GM18498 (cell line): ENCODE measurements around the gene FBH1.
"Not testable (repeated sequence)": the region's sequence is repeated elsewhere in the genome, so short reads cannot be mapped to it uniquely, and the experiment has no call there.

Experiments
- ATAC-seq: cut with Tn5 transposase; IDR thresholded peaks from one replicate; pipeline ENCODE4 v1.9.1; 2021; ENCODE audit warnings: mild to moderate bottlenecking, moderate library complexity; ENCODE audit not compliant: unreplicated experiment

The FBH1 gene

DNA sequence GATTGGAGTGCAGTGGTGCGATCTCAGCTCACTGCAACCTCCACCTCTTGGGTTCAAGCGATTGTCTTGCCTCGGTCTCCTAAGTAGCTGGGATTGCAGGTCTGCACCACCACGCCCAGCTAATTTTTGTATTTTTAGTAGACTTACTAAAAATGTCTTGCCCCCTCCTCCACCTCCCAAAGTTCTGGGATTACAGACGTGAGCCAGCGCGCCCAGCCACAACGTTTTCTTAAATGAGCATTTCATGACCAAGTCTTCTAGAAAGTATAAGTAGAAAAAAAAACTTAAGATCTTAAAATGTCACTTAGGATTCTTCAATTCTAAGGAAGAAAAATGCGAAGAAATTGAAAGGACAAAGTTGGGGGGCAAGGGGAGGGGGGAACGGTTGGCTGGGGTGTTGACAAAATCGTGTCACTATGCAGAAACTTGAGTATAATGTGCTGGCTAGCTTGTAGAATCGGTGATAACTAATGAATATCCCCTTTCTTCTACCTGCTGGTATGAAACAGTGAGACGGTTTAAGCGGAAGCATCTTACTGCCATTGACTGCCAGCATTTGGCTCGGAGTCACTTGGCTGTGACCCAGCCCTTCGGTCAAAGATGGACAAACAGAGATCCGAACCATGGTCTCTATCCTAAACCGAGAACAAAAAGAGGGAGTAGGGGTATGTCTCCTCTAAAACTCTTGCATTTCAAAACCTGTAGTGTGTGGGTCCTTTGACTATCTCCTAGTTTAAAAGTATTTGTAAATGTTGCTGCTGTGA is 12.7 kb downstream of the FBH1 start:
- no peak for ATAC-seq

DNA sequence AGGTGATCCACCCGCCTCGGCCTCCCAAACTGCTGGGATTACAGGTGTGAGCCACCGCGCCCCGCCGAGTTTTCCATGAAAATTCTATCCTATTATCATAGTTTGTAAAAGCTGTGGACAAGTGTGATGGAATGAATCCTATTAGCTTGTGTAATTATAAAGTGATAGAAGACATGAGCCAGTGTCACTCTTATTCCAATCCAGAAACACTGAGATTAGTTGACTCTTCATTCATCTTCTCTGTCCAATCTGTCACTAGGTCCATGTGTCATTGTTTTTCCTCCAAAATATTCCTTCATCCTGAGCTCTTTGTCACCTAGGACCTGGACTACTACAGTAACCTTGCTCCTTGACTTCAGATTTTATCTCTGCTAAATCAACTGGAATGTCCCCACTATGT is 13.5 kb downstream of the FBH1 start:
- ATAC-seq, result no peak

DNA sequence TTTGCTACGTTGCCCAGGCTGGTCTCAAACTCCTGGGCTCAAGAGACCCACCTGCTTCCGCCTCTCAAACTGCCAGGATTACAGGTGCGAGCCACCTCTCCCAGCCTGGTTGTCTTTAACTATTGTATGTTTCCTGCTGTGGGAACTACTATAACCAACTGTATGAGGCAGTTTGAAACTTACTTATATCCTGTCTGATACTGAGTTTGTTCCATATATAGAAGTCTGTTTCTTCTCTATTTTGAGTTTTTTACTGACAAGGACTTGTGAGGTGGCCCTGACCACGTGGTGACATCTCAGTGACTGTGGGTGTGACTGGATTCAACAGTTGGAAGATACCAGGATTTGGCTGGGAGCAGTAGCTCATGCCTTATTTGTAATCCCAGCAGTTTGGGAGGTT is 14.2 kb downstream of the FBH1 start:
- ATAC-seq, result peak; percentile 94

DNA sequence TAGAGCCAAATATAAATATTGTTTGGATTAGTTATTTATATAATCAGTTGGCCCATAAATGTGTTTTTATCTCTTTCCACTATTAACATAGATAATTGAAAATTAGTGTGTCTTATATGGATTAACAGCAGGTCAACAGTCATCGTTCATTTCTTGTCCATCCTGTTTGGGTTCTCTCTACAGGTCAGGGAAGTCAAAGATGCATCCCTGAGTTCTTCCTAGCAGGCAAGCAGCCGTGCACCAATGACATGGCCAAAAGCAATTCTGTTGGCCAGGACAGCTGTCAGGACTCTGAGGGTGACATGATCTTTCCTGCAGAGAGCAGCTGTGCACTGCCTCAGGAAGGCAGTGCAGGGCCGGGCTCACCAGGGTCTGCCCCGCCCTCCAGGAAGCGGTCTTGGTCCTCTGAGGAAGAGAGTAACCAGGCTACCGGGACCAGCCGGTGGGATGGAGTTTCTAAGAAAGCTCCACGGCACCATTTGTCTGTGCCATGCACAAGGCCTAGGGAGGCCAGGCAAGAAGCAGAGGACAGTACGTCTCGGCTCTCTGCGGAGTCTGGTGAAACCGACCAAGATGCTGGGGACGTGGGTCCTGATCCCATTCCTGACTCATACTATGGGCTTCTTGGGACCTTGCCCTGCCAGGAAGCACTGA is 15.9 kb downstream of the FBH1 start:
- no peak for ATAC-seq

DNA sequence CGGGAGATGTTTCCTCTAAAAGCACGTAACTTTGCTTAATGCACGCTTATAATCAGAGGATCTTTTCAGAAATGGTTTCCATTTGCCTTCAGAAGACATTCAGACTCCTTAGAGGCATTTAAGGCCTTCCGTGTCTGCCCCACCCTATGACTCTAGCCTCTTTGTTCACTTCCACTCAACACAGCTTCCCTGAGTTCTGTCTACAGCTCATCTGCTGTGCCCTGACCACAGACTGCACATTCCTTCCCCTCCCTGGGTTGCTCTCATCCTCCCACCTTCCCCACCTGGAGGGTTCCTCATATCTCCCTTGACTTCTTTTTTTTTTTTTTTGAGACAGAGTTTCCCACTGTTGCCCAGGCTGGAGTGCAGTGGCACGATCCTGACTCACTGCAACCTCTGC is 16.6 kb downstream of the FBH1 start:
- no peak for ATAC-seq

DNA sequence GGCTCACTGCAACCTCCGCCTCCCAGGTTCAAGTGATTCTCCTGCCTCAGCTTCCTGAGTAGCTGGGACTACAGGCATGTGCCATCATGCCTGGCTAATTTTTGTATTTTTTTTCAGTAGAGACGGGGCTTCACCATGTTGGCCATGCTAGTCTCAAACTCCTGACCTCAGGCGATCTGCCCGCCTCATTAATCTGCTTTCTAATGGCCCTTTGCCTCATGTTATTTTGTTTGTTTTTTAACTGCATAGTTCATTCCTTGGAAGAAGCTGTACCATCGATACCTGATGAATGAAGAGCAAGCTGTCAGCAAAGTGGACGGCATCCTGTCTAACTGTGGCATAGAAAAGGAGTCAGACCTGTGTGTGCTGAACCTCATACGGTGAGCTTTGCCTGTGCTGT is 18.6 kb downstream of the FBH1 start:
- ATAC-seq, result not testable (repeated sequence)

DNA sequence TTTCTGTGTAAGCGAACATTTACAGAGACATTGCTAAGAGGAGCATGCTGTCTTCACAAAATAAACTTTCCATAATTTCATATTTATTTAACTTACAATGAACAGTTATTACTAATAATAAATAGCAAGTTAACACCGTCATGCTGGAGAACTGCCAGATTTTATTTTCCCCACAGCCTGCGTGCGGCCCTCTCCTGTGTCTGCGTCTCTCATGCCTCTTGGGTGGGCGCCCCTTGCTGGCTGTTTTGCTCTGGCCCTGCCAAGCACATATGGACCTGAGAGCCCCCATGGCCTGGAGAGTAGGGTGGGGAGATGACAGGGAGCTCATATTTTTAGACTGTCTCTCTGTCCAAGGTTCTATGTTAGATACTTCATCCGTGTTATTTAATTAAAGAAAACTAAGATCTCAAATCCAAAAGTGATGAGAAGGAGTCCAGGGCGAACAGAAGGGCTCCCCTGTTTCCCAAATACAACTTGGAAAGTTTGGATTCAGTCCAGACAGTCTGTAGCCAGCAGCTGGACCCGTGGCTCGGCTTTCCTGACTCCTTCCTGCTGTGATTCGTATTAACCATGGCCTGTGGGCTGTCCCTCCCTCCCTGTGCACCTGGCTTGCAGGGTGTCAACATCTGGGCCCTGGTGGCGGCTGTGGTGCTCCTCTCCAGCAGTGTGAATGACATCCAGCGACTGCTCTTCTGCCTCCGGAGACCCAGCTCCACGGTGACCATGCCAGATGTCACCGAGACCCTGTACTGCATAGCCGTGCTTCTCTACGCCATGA is 20.5 kb downstream of the FBH1 start:
- ATAC-seq, result no peak

DNA sequence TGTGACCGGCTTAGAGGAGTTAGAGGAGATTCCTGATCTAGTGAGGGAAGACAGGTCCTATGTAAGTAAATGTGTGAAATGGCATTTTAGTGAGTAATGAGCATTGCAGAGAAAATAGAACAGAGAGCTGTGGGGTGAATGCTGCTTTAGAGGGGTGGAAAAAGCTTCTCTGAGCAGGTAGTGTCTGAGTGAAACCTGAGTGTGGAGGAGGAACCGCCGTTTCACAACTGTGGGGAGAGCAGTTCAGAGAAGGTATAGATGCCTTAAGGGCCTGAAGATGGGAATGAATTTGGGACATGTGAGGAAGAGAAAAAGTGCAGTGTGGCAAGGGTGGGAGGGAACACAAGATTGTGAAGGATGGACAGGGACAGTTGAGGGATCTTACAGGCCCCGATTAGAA is 21.6 kb downstream of the FBH1 start:
- no peak for ATAC-seq

DNA sequence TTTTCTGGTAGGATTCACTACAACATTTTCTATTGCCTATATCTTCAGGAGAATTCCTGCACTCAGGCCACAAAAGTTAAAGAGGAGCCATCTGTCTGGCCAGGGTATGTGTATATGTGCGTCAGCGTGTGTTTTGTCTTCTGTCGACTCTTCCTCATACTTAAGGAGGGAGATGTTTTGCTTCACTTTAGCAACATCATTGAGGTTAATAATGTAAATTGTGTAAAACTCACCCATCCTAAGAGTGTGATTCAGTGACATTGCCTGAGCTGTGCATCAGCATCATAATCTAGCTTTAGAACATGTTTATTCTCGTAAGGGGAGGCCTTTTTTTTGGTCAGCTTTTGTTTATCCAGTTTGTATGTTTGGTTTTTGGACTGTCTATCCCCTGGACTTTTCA is 23.7 kb downstream of the FBH1 start:
- no peak for ATAC-seq

DNA sequence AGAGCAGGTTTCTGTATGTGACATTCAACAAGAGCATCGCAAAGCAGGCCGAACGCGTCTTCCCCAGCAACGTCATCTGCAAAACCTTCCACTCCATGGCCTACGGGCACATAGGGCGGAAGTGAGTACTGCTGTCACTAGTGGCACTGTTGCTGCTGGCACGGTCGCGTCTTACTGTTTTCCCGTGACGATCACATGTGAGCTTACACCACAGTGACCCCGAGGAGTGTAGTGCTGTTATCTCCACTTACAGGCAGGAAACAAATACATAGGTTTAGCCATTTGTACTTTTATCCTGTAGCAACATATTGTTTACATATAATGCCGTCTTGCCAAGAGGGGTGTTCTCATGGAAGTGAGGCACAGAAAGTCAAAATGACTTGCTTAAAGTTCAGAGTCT is 25.4 kb downstream of the FBH1 start:
- no peak for ATAC-seq

DNA sequence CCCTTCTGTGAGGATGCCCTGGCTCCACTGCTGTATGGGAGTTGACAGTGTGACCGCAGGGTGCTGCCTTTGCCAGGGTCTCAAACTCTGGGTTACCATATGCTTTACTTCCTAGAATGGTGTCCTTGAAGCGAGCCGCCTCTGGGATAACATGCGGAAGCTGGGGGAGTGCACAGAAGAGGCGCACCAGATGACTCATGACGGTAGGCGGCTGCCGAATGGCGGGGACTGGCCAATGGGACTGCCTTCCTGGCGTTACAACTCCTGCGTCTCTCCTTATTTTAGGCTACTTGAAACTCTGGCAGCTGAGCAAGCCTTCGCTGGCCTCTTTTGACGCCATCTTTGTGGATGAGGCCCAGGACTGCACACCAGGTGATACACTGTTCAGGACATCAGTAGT is 27.3 kb downstream of the FBH1 start:
- ATAC-seq, result no peak

DNA sequence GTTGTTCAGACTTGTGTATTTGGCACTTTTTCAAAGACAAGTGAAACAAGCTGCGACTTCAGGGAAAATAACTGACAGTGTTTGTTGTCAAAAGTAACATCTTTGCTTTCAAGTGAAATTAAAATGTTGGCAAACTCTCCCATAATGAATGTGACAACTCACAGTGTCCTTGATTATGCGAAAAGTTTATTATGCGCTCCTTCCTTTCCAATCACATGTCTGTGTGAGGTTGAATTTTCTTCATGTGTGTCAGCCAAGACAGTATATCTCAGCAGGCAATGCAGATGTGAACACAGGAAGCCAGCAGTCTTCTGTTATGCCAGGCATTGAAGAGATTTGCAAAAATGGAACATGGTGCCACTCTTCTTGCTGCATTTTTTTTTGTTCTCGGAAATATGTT is 28.7 kb downstream of the FBH1 start:
- ATAC-seq, result no peak

DNA sequence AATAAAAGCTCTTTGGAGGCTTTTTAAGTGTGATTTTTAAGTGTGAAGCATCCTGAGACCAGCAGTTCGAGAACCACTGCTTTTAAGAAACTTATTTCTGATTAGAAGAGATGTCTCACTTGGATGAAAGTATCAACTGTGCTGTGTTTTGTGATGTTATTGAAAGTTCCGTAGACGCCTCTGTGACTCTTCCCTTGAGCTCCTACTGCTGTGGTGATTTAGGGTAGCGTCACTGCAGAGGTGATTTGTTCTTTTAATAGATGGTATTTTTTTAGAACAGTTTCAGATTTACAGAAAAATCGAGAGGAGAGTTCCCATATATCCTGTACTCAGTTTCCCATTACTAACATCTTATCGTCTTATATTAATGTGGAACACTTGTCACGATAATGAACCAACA is 29.5 kb downstream of the FBH1 start:
- no peak for ATAC-seq

DNA sequence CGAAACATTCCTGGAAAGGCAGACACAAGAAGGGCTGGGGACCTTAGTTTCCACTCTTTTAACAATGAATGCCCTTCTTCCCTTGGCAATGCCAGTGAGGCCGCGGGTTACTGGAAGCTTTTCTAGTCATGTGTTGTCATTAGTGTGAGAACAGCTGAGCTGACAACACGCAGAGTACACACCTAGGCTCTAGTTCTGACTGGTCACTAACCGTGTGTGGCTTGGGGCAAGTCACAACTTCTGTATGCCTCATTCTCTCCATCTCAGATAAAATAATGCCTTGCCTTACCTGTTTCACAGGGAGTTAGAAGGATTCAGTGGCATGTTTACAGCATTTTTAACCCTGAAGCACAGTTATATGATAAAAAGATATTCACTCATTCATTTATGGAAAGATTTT is 31.7 kb downstream of the FBH1 start:
- no peak for ATAC-seq

DNA sequence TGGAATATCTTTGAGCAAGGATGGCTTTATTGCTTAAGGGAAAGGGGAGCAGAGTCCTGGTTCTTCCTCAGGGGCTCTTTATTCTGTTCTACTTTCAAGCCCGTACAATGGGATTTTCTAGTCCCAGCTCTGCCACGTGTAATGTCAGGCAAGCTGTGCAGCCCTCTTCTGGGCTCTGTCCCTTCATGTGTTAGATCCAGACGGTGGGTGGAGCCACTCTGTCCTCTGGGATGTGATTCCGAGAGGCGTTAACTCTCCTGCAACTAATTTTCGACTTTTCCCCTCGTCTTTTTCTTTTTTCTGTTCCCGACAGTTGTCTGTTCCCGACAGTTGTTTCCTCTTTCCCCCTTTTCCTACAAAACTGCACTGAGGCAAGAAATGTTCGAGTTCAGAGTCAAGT is 34.8 kb downstream of the FBH1 start:
- ATAC-seq, result no peak

DNA sequence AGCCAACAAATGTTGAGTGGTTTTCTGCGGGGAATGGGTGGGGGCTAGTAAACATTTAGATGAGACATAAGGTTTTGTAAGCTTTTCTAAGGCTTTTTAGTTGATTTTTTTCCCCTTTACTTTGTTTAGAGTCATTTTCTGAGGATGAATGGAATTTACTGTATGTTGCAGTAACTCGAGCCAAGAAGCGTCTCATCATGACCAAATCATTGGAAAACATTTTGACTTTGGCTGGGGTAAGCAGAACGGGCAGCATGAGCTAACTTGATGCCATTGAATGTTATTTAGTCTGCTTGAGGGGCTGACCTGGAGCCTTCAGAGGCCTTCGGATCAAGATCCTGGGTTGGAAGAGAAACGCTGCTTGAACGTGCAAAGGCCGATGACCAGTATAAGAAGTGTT is 37.3 kb downstream of the FBH1 start:
- no peak for ATAC-seq

DNA sequence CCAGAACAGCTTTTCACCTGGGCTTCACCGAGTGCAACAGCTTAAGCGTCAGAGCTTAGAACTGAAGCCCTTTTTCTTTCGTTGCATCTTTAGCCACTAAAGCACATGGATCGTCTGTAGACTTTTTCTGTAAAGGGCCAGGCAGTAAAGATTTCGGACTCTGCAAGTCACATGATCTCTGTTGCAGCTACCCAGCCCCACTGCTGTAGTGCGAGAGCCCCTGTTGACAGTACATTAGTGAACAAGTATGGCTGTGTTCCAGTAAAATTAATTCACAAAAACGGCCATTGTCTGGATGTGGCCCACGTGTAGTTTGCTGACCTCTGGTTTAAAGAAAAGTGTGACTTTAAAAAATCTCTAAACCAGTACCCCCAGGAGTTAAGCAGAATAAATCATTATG is 39.4 kb downstream of the FBH1 start:
- ATAC-seq, result no peak

DNA sequence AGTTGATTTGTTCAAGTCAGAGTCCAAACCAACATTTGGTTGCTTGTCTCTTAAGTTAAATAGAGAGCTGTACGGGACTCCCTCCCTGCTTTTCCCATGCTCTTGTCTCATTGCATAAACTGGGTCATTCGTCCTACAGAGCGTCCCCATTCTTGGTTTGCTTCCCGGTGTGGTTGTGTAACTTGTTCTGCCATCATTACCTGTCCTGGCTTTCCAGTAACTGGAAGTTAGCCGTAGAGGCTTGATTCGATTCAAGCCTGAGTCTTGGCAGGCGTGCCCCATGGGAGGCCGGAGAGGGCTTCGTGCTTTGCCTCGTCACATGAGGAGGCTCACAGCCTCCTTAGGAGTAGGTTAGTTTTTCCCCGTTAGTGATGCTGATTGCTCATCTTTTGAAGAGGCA is 40.2 kb downstream of the FBH1 start:
- ATAC-seq, result no peak

DNA sequence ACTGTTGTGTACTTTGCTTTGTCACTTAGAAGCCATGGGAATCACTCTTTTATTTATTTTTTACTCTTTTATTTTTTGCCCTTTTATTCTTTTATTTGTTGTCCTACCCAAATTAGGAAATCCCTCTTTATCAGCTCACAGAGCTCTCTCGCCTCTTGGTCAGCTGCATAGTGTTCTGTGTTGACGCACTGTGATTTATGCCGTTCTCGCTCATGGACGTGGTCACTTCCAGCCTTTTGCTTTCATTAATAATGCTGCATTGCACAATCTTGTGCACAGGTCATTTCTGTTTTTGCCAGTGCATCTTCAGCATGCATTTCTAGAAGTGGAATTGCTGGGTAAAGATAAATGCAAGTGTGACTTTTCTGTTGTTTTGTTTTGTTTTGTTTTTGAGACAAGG is 42.3 kb downstream of the FBH1 start:
- ATAC-seq, result no peak

DNA sequence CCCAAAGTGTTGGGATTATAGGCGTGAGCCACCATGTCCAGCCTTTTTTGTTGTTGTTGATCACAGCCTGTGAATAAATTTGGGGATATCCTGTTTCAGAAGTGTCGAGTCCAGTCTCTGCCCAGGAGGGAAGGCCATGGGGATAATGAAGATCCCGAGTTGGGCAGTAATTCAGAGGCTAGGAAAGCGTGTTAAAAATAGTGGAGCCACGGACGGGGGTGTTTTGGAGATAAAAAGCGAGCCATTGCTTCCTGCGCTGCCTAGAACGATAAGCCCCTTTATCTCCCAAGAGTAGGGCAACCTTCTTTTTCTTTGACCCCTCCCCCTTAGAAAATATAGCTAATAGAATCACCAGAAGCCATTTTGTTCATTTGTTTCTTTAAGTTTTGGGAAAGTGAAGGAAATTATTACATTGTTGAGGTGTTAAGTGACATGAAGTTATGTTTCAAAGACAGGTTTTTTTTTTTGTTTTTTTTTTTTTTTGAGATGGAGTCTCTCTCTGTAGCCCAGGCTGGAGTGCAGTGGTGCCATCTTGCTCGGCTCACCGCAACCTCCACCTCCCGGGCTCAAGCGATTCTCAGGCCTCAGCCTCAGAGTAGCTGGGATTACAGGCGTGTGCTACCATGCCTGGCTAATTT is 44.0 kb downstream of the FBH1 start:
- no peak for ATAC-seq

DNA sequence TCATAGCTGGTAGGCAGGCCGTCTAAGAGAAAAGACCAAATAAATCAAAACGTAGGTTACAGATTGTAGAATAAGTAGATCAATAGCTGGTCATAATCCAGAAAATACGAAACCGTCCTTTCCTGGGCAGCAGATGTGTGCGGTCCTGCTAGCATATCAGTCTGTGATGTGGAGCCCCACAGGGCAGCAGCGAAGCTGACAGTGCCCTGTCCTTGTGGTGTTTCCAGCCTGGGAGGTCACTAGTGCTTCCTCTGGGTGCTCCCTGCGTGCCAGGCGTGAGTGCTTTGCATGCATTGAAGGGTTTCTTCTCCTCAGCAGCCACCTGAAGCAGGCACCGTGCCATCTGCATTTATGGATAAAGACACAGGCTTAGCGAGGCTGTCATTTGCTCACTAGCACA is 45.6 kb downstream of the FBH1 start:
- no peak for ATAC-seq

DNA sequence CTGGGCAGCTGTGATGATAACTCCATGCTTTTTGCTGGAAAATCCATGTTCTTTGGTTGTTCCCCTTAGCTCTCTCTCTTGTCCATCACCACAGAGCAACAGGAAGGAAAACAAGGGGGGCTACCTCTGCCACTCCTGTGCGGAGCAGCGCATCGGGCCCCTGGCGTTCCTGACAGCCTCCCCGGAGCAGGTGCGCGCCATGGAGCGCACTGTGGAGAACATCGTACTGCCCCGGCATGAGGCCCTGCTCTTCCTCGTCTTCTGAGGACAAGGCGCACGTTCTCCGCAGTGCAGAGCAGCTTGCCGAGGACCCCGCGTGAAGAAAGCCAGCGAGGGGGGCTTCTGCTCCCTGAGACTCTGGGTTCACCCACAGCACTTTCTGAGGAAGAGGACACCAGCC is 47.0 kb downstream of the FBH1 start:
- ATAC-seq, result no peak
